Uterus (tissue), 2 donors: ENCODE data around the gene ATXN7L1.

Experiments used
- POLR2A ChIP-seq, 2 donors: fragments of 450-650 bp; IDR thresholded peaks; one replicate each; pipeline ENCODE4 v1.6.1; 2016; ENCODE audit warnings: antibody characterized with exemption in 2 of 2, mild to moderate bottlenecking in 1 of 2, moderate library complexity in 1 of 2
- TF ChIP-seq, protein P1 (sequence below), 4 experiments: fragments of 200-600 bp in 2 of 4; fragments of 450-650 bp in 2 of 4; sonication (generic) in 2 of 4; IDR thresholded peaks; one replicate each; pipeline ENCODE4 v1.5.1; 2016 to 2019; ENCODE audit warnings: antibody characterized with exemption in 4 of 4, mild to moderate bottlenecking in 2 of 4, moderate library complexity in 1 of 4

DNA sequence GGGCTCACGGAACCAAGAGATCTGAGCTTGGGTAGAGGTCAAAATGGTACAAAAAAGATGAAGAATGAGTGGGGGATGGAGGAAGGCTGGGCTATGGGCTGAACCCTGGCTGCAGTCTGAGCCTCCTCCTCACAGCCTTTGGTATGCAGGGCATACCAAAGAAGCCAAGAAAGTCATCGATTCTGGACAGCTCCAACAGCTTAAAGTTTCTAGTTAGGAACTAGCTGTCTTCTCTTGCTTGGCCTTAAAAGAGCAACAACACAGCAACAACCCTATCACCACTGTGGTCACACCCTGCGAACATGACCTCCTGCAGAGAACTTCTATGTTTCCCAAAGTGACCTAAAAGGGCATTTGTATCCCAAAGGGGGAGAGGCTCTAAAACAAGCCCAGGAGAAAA, 169.0 kb downstream of the ATXN7L1 start:
- TF ChIP-seq, protein P1, sequence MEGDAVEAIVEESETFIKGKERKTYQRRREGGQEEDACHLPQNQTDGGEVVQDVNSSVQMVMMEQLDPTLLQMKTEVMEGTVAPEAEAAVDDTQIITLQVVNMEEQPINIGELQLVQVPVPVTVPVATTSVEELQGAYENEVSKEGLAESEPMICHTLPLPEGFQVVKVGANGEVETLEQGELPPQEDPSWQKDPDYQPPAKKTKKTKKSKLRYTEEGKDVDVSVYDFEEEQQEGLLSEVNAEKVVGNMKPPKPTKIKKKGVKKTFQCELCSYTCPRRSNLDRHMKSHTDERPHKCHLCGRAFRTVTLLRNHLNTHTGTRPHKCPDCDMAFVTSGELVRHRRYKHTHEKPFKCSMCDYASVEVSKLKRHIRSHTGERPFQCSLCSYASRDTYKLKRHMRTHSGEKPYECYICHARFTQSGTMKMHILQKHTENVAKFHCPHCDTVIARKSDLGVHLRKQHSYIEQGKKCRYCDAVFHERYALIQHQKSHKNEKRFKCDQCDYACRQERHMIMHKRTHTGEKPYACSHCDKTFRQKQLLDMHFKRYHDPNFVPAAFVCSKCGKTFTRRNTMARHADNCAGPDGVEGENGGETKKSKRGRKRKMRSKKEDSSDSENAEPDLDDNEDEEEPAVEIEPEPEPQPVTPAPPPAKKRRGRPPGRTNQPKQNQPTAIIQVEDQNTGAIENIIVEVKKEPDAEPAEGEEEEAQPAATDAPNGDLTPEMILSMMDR (IDR thresholded peaks at IDR 0.05), result no peak
- TF ChIP-seq POLR2A (IDR thresholded peaks at IDR 0.05), result no peak
